C4-2B (cell line): ENCODE measurements around the gene VIT.

ENCODE experiments used
- H3K27ac ChIP-seq: fragments of 450-650 bp; 2 replicates; pipeline ENCODE4 v1.5.1; 2017
- CTCF ChIP-seq: fragments of 450-650 bp; conservative IDR thresholded peaks from 2 replicates; pipeline ENCODE4 v1.5.1; 2017; ENCODE audit warnings: mild to moderate bottlenecking
- ZFX ChIP-seq: fragments of 450-650 bp; IDR thresholded peaks from 2 replicates; pipeline ENCODE4 v1.6.1; 2017

VIT gene

DNA sequence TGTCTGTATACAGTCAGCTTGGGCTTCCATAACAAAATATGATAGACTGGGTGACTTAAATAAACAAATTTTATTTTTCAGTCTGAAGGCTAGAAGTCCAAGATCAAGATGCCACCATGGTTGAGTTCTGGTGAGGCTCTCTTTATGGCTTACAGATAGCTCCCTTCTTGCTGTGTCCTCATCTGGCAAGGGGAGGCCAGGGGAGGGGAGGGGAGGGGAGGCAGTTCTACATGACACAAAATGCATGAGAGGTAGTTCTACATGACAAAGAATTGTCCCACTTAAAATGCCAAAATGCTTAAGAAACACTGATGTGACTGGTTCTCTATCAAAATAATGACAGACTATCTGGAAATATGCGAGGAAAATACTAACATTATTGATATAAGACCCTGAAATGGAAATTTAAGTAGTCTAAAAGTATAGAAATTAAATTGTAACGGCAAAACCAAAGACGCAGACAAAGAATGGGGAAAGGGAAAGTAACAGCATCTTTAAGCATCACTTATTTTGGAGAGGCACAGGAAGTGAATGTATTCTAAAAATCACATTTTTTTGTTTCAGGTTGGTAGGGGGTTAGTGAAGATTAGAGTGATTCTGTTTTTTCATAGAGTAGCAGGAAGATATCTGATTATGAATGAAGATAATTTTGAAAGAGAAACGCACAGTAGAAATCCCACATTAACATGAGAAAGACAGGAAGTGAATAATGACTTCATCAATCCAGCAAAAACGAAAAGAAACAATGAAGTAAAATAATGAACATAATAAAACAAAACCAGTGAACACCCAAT, 138.4 kb downstream of the VIT start:
- TF ChIP-seq CTCF (no peak), ZFX (no peak)
- H3K27ac ChIP-seq = no peak overlapping the region

DNA sequence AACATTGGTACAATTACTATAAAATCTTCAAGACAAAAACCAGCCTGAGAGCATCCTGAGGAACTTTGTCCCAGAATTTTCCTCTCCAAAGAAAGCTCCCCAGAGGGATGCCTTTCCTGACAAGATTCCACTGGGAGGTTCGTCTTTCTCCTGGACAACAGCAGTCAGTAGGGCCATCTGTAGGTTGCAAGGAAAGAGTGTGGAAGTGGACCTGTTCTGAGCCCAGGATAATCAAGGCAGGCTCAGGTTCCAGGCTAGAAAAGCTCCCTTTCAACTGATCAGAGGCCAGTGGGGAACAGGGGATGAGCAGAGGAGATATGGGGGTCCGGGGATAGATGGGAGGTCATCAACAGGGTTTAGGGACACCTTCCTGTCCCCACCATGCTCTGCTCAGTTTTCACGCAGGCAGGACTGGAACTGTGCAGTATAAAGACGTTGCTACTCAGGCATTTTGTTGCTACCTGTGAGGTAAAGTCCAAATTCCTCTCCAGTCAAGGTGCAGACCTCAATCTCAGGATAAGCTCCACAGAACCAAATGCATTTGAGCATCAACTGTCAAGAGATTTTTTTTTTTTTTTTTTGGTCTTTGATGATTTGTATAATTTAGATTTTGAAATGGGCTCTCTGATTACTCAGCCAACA, 143.6 kb downstream of the VIT start:
- H3K27ac ChIP-seq = no peak overlapping the region
- TF ChIP-seq CTCF (no peak), ZFX (no peak)

- TF ChIP-seq CTCF (no peak), ZFX (no peak)
- H3K27ac ChIP-seq = no peak overlapping the region
Measured at GRCh38 chr2:36843838-36844237, 147.3 kb downstream of the VIT start.

- TF ChIP-seq ZFX = no peak
- no peak for TF ChIP-seq CTCF
- H3K27ac ChIP-seq = no peak overlapping the region
Measured at GRCh38 chr2:36849265-36849664, 152.8 kb downstream of the VIT start.

DNA sequence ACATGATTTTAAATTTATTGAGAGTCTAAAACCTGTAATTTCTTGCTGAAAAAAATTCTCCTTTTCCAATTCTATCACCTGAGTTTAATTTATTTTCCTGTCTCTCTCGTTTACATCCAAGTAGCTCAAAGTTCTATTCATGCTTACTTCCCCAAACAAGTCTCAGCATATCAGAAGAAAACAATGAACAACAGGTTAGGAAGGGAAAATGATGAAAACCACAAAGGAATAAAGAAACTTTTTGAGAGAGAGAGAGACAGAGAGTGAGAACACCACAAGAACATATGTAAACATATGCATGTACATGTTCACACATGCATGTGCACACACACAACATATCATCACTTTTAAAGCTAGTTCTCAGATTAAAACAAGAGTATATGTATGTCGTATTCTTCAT, 157.7 kb downstream of the VIT start:
- TF ChIP-seq ZFX (no peak), CTCF (no peak)
- H3K27ac ChIP-seq = no peak overlapping the region

GRCh38 chr2:36855429-36855828, 158.9 kb downstream of the VIT start:
- TF ChIP-seq ZFX = no peak
- TF ChIP-seq CTCF = no peak
- H3K27ac ChIP-seq = no peak overlapping the region

DNA sequence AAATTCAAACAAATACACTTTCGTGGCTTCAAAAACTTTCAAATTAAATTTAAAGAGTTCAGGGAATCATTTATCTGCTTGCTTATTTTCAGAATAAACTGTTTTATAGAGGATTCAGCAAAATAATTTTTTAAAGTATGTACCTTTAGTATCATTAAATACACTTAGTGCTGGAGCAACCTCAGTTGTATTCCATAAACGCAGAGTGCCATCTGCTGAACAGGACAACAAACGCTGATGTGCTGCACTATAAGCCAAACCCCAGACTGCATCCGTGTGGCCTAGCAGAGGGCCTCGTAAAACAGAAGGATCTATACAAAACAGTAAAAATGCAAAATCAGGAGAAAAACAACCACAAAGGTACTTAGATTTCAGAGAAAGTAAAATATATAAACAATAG, 161.2 kb downstream of the VIT start:
- TF ChIP-seq CTCF (peak; percentile 17; the same call in 1 of the 2 replicates), ZFX (no peak)
- H3K27ac ChIP-seq = no peak overlapping the region
